A673 (cell line): ENCODE data around the gene GALNT12. TPM values are rescaled to one million over a fixed set of nuclear protein-coding genes. Genes with fewer than 3 reads are reported as not detected.

Experiments
- BruUV-seq: library from RNA; stranded (reverse); fragments of 400-500 nt; replicated peaks from 2 replicates; lab custom pipeline; 2021; lab: Mats Ljungman, UMichigan
- CTCF ChIA-PET: fragments of 300-600 bp; sonication (Branson Sonifier 250); formaldehyde crosslinking; loops from one replicate; lab custom pipeline; 2022; ENCODE audit warnings: antibody characterized with exemption; lab: Charles Lee
- POLR2A ChIA-PET: fragments of 300-600 bp; sonication (Branson Sonifier 250); formaldehyde crosslinking; loops from one replicate; lab custom pipeline; 2022; ENCODE audit warnings: antibody characterized with exemption; ENCODE audit not compliant: low non-redundant PET; lab: Charles Lee
- DNase-seq: peaks from one replicate; pipeline ENCODE4 v3.0.0-alpha.2; 2015; ENCODE audit warnings: low spot score
- H3K27ac ChIP-seq: fragments of 200-600 bp; sonication (generic); 2 replicates; pipeline ENCODE4 v1.5.1; 2016; ENCODE audit warnings: mixed run types, low read depth, mild to moderate bottlenecking, mixed read lengths, antibody characterized with exemption, low read length; ENCODE audit not compliant: poor library complexity, severe bottlenecking
- H3K27me3 ChIP-seq: fragments of 200-600 bp; sonication (generic); replicated peaks from 2 replicates; pipeline ENCODE4 v1.6.1; 2017; ENCODE audit warnings: mixed run types, low read depth, mild to moderate bottlenecking, mixed read lengths, antibody characterized with exemption, low read length; ENCODE audit not compliant: insufficient read depth, poor library complexity
- H3K36me3 ChIP-seq: fragments of 200-600 bp; sonication (generic); 2 replicates; pipeline ENCODE4 v1.6.1; 2016; ENCODE audit warnings: mixed run types, mild to moderate bottlenecking, mixed read lengths, antibody characterized with exemption, low read length; ENCODE audit not compliant: insufficient read depth, poor library complexity, severe bottlenecking
- H3K4me1 ChIP-seq: fragments of 200-600 bp; sonication (generic); 2 replicates; pipeline ENCODE4 v1.6.1; 2017; ENCODE audit warnings: mixed run types, mild to moderate bottlenecking, mixed read lengths, antibody characterized with exemption, low read length; ENCODE audit not compliant: insufficient read depth, poor library complexity, severe bottlenecking
- H3K4me3 ChIP-seq: fragments of 200-600 bp; sonication (generic); 2 replicates; pipeline ENCODE4 v1.5.1; 2016; ENCODE audit warnings: low read depth, mixed run types, mild to moderate bottlenecking, mixed read lengths, low read length; ENCODE audit not compliant: poor library complexity, severe bottlenecking
- H3K9me3 ChIP-seq: fragments of 200-600 bp; sonication (generic); 2 replicates; pipeline ENCODE4 v1.6.1; 2016; ENCODE audit warnings: mixed run types, low read depth, mild to moderate bottlenecking, mixed read lengths, antibody characterized with exemption, low read length; ENCODE audit not compliant: poor library complexity, severe bottlenecking
- CTCF ChIP-seq: fragments of 300-800, 200-600 bp; sonication (generic); conservative IDR thresholded peaks from 2 replicates; pipeline ENCODE4 v1.5.1; 2017; ENCODE audit warnings: low read depth, mild to moderate bottlenecking, antibody characterized with exemption, low read length, moderate library complexity, mixed read lengths
- EZH2 ChIP-seq: fragments of 200-600 bp; sonication (generic); IDR thresholded peaks from 2 replicates; pipeline ENCODE4 v1.6.1; 2017; ENCODE audit warnings: borderline replicate concordance, low read depth, mild to moderate bottlenecking, mixed read lengths, antibody characterized with exemption, low read length; ENCODE audit not compliant: poor library complexity, severe bottlenecking
- intact Hi-C: fragments of 100-400 bp; cut with micrococcal nuclease; formaldehyde crosslinking; loops from one replicate; pipeline ENCODE4 v1.10.0; 2022; ENCODE audit not compliant: unreplicated experiment
- total RNA-seq: library from RNA; stranded (reverse); gene quantifications from 2 replicates; pipeline ENCODE4 v1.2.3, GENCODE V29; 2021

The GALNT12 gene
- total RNA-seq, 1 experiment from 2014 or later = 0.54 TPM

GRCh38 chr9:98862936-98863335, 55.5 kb downstream of the GALNT12 start:
- no peak for TF ChIP-seq CTCF
- no peak for TF ChIP-seq EZH2

GRCh38 chr9:98864281-98865174, 57.1 kb downstream of the GALNT12 start:
- DNase-seq = no peak
- intact Hi-C loops = loop anchor here (5.0 kb wide), 1 partner anchor 133 kb away; no protein-coding TSS in a partner anchor
- no TSS peak for BruUV-seq
- Histone ChIP-seq H3K27me3 (no peaks in the 10 kb centered on the region), H3K4me1 (no peaks in the 10 kb centered on the region), H3K4me3 (no peak overlapping the region), H3K9me3 (no peaks in the 10 kb centered on the region), H3K27ac (no peak overlapping the region), H3K36me3 (no peaks in the 10 kb centered on the region)
- TF ChIP-seq CTCF = no peak
- TF ChIP-seq EZH2 = no peak
- POLR2A ChIA-PET = no interaction called here
- CTCF ChIA-PET = no interaction called here

More at GRCh38 chr9:98862936-98863335, 55.5 kb downstream of the GALNT12 start:
- Histone ChIP-seq H3K27ac (no peak overlapping the region), H3K4me3 (no peak overlapping the region), H3K27me3 (no peaks in the 10 kb centered on the region), H3K4me1 (no peaks in the 10 kb centered on the region), H3K9me3 (no peaks in the 10 kb centered on the region), H3K36me3 (no peaks in the 10 kb centered on the region)
- POLR2A ChIA-PET = no interaction called here
- intact Hi-C loops = loop anchor here (5.0 kb wide), 1 partner anchor 134 kb away; no protein-coding TSS in a partner anchor
- no TSS peak for BruUV-seq
- CTCF ChIA-PET = no interaction called here
- DNase-seq = no peak

GRCh38 chr9:98865284-98865875, 57.9 kb downstream of the GALNT12 start:
- H3K27me3 ChIP-seq = no peaks in the 10 kb centered on the region
- CTCF ChIA-PET = no interaction called here

More at GRCh38 chr9:98865284-98865875, 57.9 kb downstream of the GALNT12 start:
- no peaks in the 10 kb centered on the region for H3K36me3 ChIP-seq
- H3K27ac ChIP-seq = no peak overlapping the region
- no peaks in the 10 kb centered on the region for H3K4me1 ChIP-seq
- POLR2A ChIA-PET = no interaction called here
- no peak overlapping the region for H3K4me3 ChIP-seq
- no peaks in the 10 kb centered on the region for H3K9me3 ChIP-seq
- no TSS peak for BruUV-seq
- DNase-seq = no peak
- intact Hi-C loops = no loop called here
- TF ChIP-seq CTCF (no peak), EZH2 (no peak)
